Neural progenitor cell (in vitro differentiated cells): Measurements from ENCODE around the gene PPP5C.

ENCODE experiments used
- CTCF ChIP-seq: fragments of 200-600 bp; sonication (generic); IDR thresholded peaks from 2 replicates; pipeline ENCODE4 v1.5.1; 2017; ENCODE audit warnings: antibody characterized with exemption, mild to moderate bottlenecking
- EZH2 ChIP-seq: fragments of 200-600 bp; sonication (generic); IDR thresholded peaks from 2 replicates; pipeline ENCODE4 v1.6.1; 2017; ENCODE audit warnings: antibody characterized with exemption, mild to moderate bottlenecking, moderate library complexity
- EZH2phosphoT487 ChIP-seq: fragments of 200-600 bp; sonication (generic); IDR thresholded peaks from 2 replicates; pipeline ENCODE4 v1.6.1; 2017; ENCODE audit warnings: antibody characterized with exemption

- TF ChIP-seq EZH2 = no peak
- no peak for TF ChIP-seq CTCF
- no peak for TF ChIP-seq EZH2phosphoT487
Measured at GRCh38 chr19:46413262-46414031, 66.6 kb downstream of the PPP5C start, which contains the start of gene CCDC8.
